Kidney capillary endothelial cell (primary cell): ENCODE measurements around the gene IFI6.
"Not testable (repeated sequence)": the region's sequence is repeated elsewhere in the genome, so short reads cannot be mapped to it uniquely, and the experiment has no call there.

Experiments
- DNase-seq: peaks from one replicate; pipeline ENCODE4 v3.0.0-alpha.2; 2018; ENCODE audit warnings: low spot score

IFI6 gene

DNA sequence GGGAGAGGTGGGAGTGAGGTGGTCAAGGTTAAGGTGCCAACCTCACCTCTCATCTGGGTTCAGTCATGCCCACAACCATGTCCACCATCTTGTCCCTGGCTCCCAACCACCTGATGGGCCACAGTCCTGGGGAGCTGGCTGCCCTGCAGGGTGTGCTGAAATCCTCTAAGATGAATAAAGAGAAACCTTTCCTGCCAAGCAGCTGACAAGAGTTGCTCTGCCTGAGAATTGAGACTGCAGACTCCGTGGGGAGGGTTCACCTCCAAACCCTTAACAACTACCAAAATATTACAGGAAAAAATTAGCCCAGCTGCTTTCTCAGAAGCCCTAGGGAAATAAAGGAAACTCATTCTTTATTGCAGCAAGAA is 21.8 kb downstream of the IFI6 start:
- no peak for DNase-seq

- no peak for DNase-seq
Observed at GRCh38 chr1:27649306-27649635, 22.7 kb downstream of the IFI6 start.

DNA sequence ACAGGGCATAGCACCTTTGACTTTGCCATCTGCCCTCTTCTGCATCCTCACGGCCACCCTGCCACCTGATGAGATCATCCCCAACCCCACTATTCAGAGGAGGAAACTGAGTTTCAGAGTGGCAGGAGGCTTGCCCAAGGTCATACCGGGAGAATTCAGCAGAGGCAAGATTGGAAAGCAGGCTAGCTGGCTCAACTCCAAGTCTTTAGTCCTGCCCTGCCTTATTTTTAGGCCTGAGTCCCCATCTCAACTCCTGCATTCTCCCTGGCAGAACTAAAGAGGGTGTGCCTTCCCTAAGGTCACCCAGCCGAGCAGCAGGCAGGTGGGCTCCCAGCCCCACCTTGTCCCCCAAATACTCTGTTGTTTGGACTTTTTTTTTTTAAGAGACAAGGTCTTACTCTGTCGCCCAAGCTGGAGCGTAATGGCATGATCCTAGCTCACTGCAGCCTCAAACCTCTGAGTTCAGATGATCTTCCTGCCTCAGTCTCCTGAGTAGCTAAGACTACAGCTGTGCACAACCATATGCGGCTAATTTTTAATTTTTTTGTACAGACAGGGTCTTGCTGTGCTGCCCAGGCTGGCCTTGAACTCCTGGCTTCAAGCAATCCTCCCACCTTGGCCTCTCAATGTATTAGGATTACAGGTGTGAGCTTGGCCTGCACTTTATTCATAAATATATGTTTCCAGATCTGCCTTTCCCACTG is 23.2 kb downstream of the IFI6 start:
- no peak for DNase-seq

DNA sequence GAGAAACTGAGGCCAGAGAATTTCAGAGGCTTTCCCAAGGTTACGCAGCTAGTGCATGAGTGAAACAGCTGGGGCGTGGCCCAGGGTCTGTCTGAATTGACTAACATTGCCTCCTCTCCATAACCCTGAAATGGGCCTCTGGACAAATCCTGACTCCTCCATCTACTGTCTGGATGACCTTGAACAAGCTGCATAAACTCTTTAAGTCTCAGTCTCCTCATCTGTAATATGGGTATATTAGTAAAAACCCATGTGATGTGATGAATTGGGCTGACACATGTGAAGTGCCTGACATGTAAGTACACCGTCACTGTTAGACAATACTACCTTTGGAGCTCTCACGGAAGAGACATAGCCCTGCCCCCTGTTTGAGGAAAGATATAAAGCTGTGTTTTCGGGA is 24.7 kb downstream of the IFI6 start:
- no peak for DNase-seq

DNA sequence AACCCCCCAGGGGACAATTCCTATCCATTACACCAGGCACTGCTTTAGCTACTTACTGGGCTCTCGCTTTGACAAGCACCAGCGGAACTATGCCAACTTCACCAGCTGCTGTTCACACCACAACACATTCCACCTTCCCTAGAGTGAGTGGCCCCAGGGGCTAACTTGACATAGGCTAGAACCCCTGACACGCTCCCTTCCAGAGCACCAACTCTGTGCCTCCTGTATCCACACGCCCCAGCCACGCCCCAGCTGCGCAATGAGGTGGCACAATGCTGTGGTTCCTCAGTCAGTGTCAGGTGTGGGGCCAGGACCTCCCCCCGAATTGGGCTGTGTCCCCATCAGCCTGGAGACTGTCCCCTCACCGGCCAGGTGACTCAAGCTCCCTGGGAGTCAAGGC is 25.3 kb downstream of the IFI6 start:
- DNase-seq = no peak

GRCh38 chr1:27645071-27645415 is 26.9 kb downstream of the IFI6 start:
- no peak for DNase-seq

DNA sequence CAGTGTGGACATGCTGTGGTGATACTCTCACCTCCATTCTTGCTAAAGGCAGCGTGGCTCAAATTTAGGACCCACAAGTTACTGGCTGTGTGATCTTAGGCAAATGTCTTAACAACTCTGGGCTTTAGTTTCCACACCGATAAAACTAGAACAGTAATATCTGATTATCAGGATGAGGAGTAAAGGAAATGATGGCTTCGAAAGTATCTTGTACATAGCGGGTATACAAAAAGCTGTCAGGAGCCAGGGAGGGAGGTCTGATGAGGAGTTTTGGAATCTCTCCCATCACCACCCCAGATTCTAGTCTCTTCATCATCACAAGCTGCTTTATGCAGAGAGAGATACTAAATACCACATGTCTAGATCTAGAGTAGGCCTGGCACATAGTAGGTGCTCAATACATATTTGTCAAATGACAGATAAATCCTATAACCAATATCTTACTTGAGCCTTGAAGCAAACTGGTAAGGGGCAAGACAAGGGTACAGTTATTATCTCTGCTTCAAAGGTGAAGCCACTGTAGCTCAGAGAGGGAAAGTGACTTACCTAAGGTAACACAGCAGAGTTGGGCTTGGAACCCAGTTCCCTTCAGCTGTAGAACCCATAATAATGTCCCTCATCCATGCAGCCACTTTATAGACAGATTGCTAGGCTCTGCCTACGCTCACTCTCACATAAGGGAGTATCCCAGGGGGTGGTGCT is 27.5 kb downstream of the IFI6 start:
- no peak for DNase-seq

DNA sequence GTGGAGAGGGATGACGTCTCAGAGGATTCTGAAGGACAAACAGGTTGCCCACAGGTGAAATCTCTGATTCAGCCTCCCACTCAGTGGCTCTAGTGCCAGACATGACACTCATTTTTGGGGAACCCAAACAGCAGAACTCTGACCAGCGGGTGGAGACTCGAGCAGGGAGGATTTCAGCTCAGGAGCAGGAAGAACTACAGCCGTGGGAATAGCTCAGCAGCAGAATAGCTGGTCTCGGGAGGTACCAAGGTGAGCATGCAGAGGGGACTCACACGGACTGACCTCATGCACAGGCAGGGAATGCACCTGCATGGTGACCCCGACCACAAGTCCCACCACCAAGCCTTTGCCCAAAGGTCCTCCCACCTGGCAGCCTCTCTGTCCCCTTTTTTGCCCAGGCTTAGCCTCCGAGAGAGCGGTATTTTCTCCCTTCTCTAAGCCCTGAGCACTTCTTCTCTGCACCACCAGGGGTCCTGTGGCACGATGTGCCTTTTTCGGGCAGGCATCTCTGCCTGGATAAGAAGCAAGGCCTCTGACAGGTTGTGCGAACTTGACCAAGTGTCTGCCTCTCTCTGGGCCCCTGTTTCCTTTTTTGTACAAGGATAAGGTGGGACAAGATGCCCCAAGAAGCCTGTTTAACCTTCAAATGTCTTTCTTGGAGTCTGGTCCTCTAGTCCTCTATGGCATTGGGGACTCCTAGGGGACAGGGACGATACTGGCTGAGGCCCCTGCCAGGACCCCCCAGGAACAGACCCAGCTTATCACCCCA is 28.2 kb downstream of the IFI6 start:
- peak; percentile 47 for DNase-seq

DNA sequence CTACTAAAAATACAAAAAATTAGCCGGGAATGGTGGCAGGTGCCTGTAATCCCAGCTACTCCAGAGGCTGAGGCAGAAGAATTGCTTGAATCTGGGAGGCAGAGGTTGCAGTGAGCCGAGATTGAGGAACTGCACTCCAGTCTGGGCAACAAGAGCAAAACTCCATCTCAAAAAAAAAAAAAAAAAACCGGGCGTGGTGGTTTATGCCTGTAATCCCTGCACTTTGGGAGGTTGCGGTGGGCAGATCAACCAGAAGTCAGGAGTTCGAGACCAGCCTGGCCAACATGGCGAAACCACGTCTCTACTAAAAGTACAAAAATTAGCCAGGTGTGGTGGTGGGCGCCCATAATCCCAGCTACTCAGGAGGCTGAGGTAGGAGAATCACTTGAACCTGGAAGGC is 31.5 kb downstream of the IFI6 start:
- not testable (repeated sequence) for DNase-seq

DNA sequence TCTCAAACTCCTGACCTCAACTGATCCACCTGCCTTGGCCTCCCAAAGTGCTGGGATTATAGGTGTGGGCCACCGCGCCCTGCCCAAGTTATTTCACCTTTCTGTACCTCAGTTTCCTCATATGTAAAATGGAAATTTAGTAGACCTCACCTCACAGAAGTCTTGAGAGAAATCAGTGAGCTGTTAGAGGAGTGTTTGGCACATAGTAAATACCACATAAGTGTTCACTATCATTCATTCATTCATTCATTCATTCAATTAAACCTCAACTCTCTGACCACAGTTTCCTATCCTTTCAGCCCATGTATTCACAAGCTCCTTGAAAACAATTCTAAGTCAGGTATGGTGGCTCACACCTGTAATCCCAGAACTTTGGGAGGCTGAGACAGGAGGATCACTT is 33.2 kb downstream of the IFI6 start:
- DNase-seq = no peak

DNA sequence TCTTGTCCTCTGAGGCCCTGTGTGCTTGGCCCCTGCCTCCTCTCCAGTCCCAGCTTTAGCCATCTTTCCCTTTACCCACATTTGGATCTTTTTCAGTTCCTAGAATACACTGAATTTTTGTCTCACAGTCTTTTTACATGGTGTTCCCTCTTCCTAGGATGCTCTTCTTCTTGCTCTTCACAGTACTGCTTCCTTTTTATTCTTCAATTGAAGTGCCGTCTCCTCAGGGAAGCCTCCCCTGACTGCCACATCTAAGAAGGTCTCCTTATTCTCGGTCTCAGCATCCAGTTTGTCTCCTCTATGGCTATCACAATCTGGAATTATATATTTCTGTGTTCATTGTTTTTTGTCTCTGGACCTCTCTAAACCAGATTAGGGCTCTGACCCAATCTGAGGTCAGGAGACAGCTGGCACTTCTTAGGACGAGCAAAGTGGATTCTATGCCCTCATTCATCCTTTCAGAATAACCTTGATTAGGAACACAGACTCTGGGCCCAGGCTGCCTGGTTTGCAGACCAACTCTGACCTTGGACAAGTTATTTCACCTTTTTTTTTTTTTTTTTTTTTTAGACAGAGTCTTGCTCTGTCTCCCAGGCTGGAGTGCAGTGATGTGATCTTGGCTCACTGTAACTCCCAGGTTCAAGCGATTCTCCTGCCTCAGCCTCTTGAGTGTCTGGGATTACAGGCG is 33.8 kb downstream of the IFI6 start:
- no peak for DNase-seq

- no peak for DNase-seq
Observed at GRCh38 chr1:27635396-27636142, 36.4 kb downstream of the IFI6 start.

- DNase-seq = no peak
Observed at GRCh38 chr1:27634985-27635367, 37.0 kb downstream of the IFI6 start, which contains the start of gene FGR. Gene FGR (minus strand): TSS chr1:27635185. CDS start chr1:27623916, 11,269 bp downstream.

DNA sequence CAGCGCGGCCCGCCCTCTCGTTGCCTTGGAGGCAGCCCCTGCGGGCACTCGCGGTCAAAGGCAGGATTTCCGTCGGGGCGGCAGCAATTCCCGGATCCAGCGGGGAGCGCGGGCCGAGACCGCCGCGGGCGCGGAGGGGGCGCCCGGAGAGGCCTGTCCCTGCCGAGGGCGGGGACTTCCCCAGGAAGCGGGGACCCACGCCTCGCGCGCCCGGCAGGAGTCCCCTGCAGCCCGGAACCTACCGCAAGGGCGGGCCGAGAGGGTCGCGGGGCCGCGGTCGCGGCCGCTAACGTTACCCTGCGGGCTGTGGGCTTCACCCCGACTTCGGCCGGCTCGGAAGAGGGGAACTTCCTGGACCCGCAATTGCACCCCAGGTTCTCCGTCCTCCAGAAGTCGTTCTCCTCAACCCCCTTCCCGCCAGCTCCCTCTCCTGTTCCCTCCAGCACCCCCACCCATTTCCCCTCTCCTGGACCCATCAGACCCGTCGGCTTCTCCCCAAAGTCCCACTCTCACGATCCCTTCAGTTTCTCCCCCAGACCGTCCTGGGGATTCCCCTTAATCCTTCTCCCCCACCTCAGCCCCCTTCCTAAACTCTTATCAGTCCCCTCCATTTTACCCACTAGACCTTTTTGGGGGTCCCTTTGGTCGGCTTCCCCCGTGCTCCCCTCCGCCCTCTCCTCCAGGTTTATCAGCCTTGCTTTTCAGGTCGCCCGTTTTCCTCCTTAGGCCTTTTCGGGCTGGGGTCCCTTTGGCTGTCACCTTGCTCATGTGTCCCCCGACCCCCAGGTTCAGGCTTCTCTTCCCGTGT is 37.6 kb downstream of the IFI6 start:
- DNase-seq = peak; percentile 30

DNA sequence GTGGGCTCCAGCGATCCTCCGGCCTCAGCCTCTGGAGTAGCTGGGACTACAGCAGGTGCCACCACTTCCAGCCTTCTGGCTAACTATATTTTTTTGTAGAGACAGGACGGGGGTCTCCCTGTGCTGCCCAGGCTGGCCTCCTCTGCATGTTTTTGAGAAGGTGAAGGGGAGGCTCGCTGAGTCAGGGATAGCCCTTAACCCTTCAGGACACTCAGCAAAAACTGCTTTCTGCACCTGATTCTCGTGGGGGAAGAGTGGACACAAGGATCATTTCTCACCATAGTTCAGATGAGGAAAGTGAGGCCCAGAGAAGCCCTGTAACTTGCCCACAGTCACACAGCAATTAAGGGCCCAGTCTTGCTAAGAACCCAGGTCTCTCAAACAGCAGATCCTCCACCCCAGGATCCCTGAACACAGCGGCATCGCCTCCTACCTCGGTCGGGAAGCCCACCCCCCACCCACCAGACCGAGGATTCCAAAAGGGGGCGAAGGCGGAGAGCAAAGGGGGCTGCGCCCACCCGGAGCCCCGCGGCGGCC is 38.3 kb downstream of the IFI6 start:
- DNase-seq = no peak

DNA sequence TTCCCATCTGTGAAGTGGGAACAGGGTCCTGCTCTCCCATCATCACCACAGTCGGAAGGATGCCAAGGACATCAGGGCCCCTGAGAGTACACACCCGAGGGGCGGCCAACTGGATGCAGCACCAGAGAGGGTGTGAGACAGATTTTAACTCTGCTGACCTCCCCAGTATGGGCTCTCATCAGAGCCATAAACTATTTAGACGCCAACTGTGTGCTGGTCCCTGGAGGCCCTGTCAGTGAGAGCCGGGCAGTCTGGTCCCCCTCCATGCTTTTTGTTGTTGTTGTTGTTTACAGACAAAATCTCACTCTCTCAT is 38.7 kb downstream of the IFI6 start:
- DNase-seq = no peak

DNA sequence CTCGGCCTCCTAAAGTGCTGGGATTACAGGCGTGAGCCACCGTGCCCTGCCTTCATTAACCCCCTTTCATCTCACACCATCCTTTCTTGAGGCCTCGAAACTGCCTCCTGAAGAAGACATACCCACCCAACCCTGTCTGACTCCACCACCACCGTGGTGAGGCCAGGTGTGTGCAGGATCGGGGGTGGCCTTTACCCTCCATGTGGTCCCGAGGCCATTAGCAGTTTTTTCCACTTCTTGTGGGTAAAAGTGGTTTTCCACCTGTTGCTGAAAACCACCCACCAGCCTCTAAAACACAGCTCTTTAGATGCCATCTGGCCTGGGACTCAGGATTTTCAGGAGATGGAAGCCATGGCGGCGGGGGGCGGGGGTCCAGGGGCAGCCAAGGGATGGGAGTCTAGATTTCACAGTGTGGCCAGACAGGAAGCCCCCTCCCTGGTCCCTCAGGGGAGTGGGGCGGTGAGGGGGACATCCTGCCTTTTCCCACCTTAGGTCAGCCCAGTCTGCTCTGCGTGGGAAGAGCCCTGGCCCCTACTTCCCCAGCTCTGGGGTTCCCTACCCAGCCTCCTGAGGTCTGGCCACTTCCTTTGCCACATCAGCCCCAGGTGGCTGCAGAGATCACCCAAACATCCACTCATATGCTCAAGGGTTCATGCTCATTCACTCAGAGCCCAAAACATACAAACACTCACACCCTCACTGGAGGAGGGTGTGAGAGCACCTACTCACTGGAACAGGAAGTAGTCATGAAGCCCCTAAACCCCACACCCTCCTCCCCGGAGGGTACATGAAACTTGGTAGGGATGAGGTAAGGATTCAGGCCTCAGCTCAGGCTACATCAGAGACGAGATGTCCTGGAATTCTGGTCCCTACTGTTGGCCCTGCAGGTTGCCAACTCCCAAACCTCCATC is 39.4 kb downstream of the IFI6 start:
- no peak for DNase-seq

GRCh38 chr1:27630859-27631491 is 41.0 kb downstream of the IFI6 start:
- peak; percentile 27 for DNase-seq

DNA sequence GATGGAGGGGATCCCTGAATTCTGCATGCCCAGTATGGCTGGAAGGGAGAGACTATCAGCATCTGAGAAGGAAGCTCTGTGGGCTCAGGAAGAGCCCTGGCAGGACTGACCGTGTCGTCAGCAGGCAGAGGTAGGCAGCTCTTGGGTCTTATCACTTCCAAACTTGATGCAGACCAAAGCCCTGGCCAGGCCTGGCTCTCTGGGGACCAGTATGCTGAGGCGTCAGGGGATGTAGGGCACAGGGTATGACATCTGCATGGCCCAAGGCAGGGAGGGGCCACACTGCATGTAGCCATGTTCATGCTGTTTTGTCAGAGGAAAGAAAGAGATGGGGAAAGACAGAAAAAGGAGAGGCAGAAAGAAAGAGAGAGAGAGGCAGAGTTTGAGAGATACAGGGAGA is 43.3 kb downstream of the IFI6 start:
- no peak for DNase-seq

DNA sequence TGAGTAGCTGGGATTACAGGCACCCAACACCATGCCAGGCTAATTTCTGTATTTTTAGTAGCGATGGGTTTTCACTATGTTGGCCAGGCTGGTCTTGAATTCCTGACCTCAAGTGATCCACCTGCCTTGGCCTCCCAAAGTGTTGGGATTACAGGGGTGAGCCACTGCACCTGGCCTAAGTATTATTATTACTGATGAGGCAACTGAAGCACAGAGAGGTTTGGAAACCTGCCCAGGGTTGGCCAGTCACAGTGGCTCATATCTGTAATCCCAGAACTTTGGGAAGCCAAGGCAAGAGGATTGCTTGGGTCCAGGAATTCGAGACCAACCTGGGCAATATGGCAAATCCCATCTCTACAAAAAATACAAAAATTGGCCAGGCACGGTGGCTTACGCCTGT is 44.3 kb downstream of the IFI6 start:
- DNase-seq = not testable (repeated sequence)
